K562 (cell line): ENCODE measurements around the gene PUS7L. TPM values are rescaled to one million over a fixed set of nuclear protein-coding genes. Genes with fewer than 3 reads are reported as not detected.

Source experiments
- AFF1 ChIP-seq, 2 experiments: fragments of 450-650 bp; IDR thresholded peaks; 2 replicates each; pipeline ENCODE4 v1.6.1; 2018; ENCODE audit warnings: mild to moderate bottlenecking in 2 of 2, low read depth in 1 of 2; ENCODE audit not compliant: partially characterized antibody in 2 of 2
- ARID1B ChIP-seq: fragments of 450-650 bp; IDR thresholded peaks from 2 replicates; pipeline ENCODE4 v1.6.1; 2016; ENCODE audit warnings: antibody characterized with exemption, mild to moderate bottlenecking, inconsistent platforms
- CBFA2T3 ChIP-seq: fragments of 450-650 bp; IDR thresholded peaks from 2 replicates; pipeline ENCODE4 v1.6.1; 2017
- CREM ChIP-seq: IDR thresholded peaks from 2 replicates; pipeline ENCODE4 v1.6.1; 2014; ENCODE audit warnings: antibody characterized with exemption, low read depth
- ESRRB ChIP-seq: fragments of 250-450 bp; sonication (Bioruptor Pico); IDR thresholded peaks from 2 replicates; pipeline ENCODE4 v1.5.0; 2020; ENCODE audit warnings: mild to moderate bottlenecking, moderate library complexity, borderline replicate concordance
- FOXA3 ChIP-seq, 2 experiments: fragments of 450-650 bp in 1 of 2; sonication (generic) in 1 of 2; formaldehyde crosslinking; IDR thresholded peaks in 1 of 2; conservative IDR thresholded peaks in 1 of 2; 2 replicates each; pipeline versions ENCODE4 v1.4.0 to v1.8.0; 2020 to 2022; ENCODE audit warnings: mild to moderate bottlenecking in 2 of 2, missing genetic modification reagents in 1 of 2
- HBP1 ChIP-seq: fragments of 450-650 bp; formaldehyde crosslinking; IDR thresholded peaks from 2 replicates; pipeline ENCODE4 v1.4.0; 2022; ENCODE audit warnings: missing genetic modification characterization
- MTA2 ChIP-seq: fragments of 450-650 bp; IDR thresholded peaks from 2 replicates; pipeline ENCODE4 v1.6.1; 2016; ENCODE audit warnings: low read depth
- NFIC ChIP-seq: fragments of 450-650 bp; IDR thresholded peaks from 2 replicates; pipeline ENCODE4 v1.6.1; 2017; ENCODE audit warnings: mild to moderate bottlenecking, inconsistent platforms
- PHF20 ChIP-seq: fragments of 450-650 bp; IDR thresholded peaks from 2 replicates; pipeline ENCODE4 v1.6.1; 2018; ENCODE audit not compliant: partially characterized antibody
- POLR2AphosphoS2 ChIP-seq: IDR thresholded peaks from 2 replicates; pipeline ENCODE4 v1.6.1; 2012; ENCODE audit warnings: low read length, improper control_type of control experiment
- POLR2AphosphoS5 ChIP-seq: IDR thresholded peaks from 2 replicates; pipeline ENCODE4 v1.6.1; 2011; ENCODE audit warnings: mild to moderate bottlenecking, low read depth, low read length, moderate library complexity; ENCODE audit not compliant: control insufficient read depth, insufficient read depth
- SRSF3 ChIP-seq: fragments of 200-400 bp; formaldehyde crosslinking; IDR thresholded peaks from 2 replicates; pipeline ENCODE4 v1.6.1; 2016; ENCODE audit warnings: mild to moderate bottlenecking, low read length, moderate library complexity; ENCODE audit not compliant: insufficient read depth
- TAF9B ChIP-seq: fragments of 450-650 bp; IDR thresholded peaks from 2 replicates; pipeline ENCODE4 v1.6.1; 2018; ENCODE audit warnings: mild to moderate bottlenecking; ENCODE audit not compliant: partially characterized antibody
- TAL1 ChIP-seq: fragments of 450-650 bp; IDR thresholded peaks from 2 replicates; pipeline ENCODE4 v1.6.1; 2016; ENCODE audit warnings: mild to moderate bottlenecking
- TBL1XR1 ChIP-seq, 2 experiments: IDR thresholded peaks; 2 replicates each; pipeline ENCODE4 v1.6.1; 2012; ENCODE audit warnings: improper control_type of control experiment in 2 of 2, low read length in 2 of 2, mild to moderate bottlenecking in 1 of 2
- TCF3 ChIP-seq: sonication (generic); formaldehyde crosslinking; IDR thresholded peaks from 2 replicates; pipeline ENCODE4 v1.4.0; 2020; ENCODE audit warnings: mild to moderate bottlenecking, missing genetic modification reagents
- TCF7L2 ChIP-seq: fragments of 150-350 bp; IDR thresholded peaks from 2 replicates; pipeline ENCODE4 v1.6.1; 2016; ENCODE audit warnings: low read depth, mild to moderate bottlenecking, low read length, moderate library complexity
- TEAD4 ChIP-seq, 2 experiments: sonication (generic) in 1 of 2; formaldehyde crosslinking in 1 of 2; IDR thresholded peaks; 2 replicates each; pipeline versions ENCODE4 v1.6.1 to v1.8.0; 2012 to 2022; ENCODE audit warnings: borderline replicate concordance in 1 of 2, inconsistent platforms in 1 of 2, low read length in 1 of 2, mild to moderate bottlenecking in 1 of 2, missing genetic modification reagents in 1 of 2
- TRIM28 ChIP-seq: fragments of 450-650 bp; IDR thresholded peaks from 2 replicates; pipeline ENCODE4 v1.6.1; 2017
- ZBTB43 ChIP-seq: sonication (generic); formaldehyde crosslinking; IDR thresholded peaks from 2 replicates; pipeline ENCODE4 v1.8.0; 2023; ENCODE audit warnings: mild to moderate bottlenecking, missing genetic modification reagents
- ZC3H11A ChIP-seq: IDR thresholded peaks from 2 replicates; pipeline ENCODE4 v1.6.1; 2012; ENCODE audit warnings: low read depth, low read length, improper control_type of control experiment
- ZKSCAN1 ChIP-seq: fragments of 150-350 bp; IDR thresholded peaks from 2 replicates; pipeline ENCODE4 v1.6.1; 2016; ENCODE audit warnings: low read depth, low read length
- ZNF174 ChIP-seq: fragments of 250-450 bp; sonication (Bioruptor Pico); IDR thresholded peaks from 2 replicates; pipeline ENCODE4 v1.4.0; 2020; ENCODE audit warnings: mild to moderate bottlenecking
- ZNF445 ChIP-seq: fragments of 250-450 bp; sonication (Bioruptor Pico); IDR thresholded peaks from 2 replicates; pipeline ENCODE4 v1.4.0; 2020; ENCODE audit warnings: low read depth, mild to moderate bottlenecking, moderate library complexity
- polyA plus RNA-seq, 8 experiments: library from polyadenylated mRNA; depleted of rRNA in 4 of 8; stranded (reverse) in 5 of 8; unstranded in 3 of 8; fragments of >200 nt; fragmentation: Nextera tagmentation in 2 of 8; fragmentation: Illumina TruSeq in 1 of 8; extraction: Ambion mirVana in 2 of 8; extraction: Trizol in 1 of 8; gene quantifications; 2 replicates each; pipeline versions ENCODE4 v1.2.1 to v1.2.3, GENCODE V29; 2011 to 2014; ENCODE audit warnings: inconsistent platforms in 1 of 8, missing spikeins in 1 of 8
- total RNA-seq, 7 experiments: library from RNA; depleted of rRNA in 6 of 7; stranded (reverse); fragments of >200 nt in 6 of 7; fragmentation: Illumina TruSeq in 2 of 7; extraction: Trizol in 2 of 7; gene quantifications; 2 replicates each; pipeline versions ENCODE4 v1.2.1 to v1.2.3, GENCODE V29; 2011 to 2021; ENCODE audit warnings: low replicate concordance in 1 of 7

Gene PUS7L
- total and polyA plus RNA-seq, 9 of the 15 experiments (the other 6 are each of a cell fraction or from before 2014, with no cell fraction given): 10.8 to 53.3 (median 25.2) TPM

GRCh38 chr12:43696154-43696553, 62.4 kb downstream of the PUS7L start (continued):
- TF ChIP-seq TEAD4 (IDR thresholded peaks at IDR 0.05; ENCODE audit: low read length) (peak; percentile 85), TEAD4 (CRISPR knock-in tag; IDR thresholded peaks at IDR 0.05; ENCODE audit: borderline replicate concordance) (no peak), ZKSCAN1 (no peak), POLR2AphosphoS2 (no peak), HBP1 (no peak), FOXA3 (CRISPR knock-in tag; conservative IDR thresholded peaks at IDR 0.05 in 1 of 2, IDR thresholded peaks at IDR 0.05 in 1 of 2) (peak in 1 of 2 experiments; percentile 32; a peak in 1 of 4 replicates), ZNF174 (no peak), ARID1B (peak; percentile 63), CREM (no peak), ZNF445 (CRISPR knock-in tag) (no peak), TCF3 (CRISPR knock-in tag) (peak; percentile 81), TRIM28 (no peak), TCF7L2 (no peak), ZC3H11A (no peak), SRSF3 (no peak), TAL1 (peak; percentile 68), ZBTB43 (CRISPR knock-in tag) (no peak), CBFA2T3 (peak; percentile 83), TBL1XR1 (IDR thresholded peaks at IDR 0.05; ENCODE audit: low read length in 2 of 2) (no peak), POLR2AphosphoS5 (peak; percentile 69; the same call in 1 of the 2 replicates), PHF20 (no peak), TAF9B (no peak), NFIC (peak; percentile 47; the same call in 1 of the 2 replicates), MTA2 (peak; percentile 42; the same call in 1 of the 2 replicates), ESRRB (CRISPR knock-in tag) (no peak), AFF1 (IDR thresholded peaks at IDR 0.05; ENCODE audit: low read depth in 1 of 2, partially characterized antibody in 2 of 2) (no peak)
